Stimulated activated CD8-positive, alpha-beta memory T cell treated with anti-CD3 and anti-CD28 coated beads, Interleukin-12 subunit alpha, Interleukin-12 subunit beta, amount 100 ng/mL, for 1 hour (primary cell): Measurements from ENCODE around the gene ALS2CL.

Experiments
- DNase-seq: peaks from one replicate; pipeline ENCODE4 v3.0.0-alpha.2; 2020; ENCODE audit warnings: low read depth

The ALS2CL gene

GRCh38 chr3:46676601-46677410, 16.7 kb downstream of the ALS2CL start:
- no peak for DNase-seq

GRCh38 chr3:46675843-46676567, 17.5 kb downstream of the ALS2CL start:
- DNase-seq, result no peak

- DNase-seq, result no peak
These were observed 18.1 kb downstream of the ALS2CL start for GRCh38 chr3:46675426-46675825.

GRCh38 chr3:46674031-46674845, 19.2 kb downstream of the ALS2CL start:
- DNase-seq, result no peak

GRCh38 chr3:46673151-46674030, 20.1 kb downstream of the ALS2CL start:
- DNase-seq, result no peak

GRCh38 chr3:46672349-46672695, 21.2 kb downstream of the ALS2CL start:
- no peak for DNase-seq

GRCh38 chr3:46671541-46672348, 21.7 kb downstream of the ALS2CL start:
- DNase-seq, result no peak

GRCh38 chr3:46670891-46671427, 22.5 kb downstream of the ALS2CL start:
- no peak for DNase-seq

- DNase-seq, result no peak
These were observed 23.2 kb downstream of the ALS2CL start for GRCh38 chr3:46670000-46670890.

GRCh38 chr3:46669191-46669999, 24.1 kb downstream of the ALS2CL start:
- no peak for DNase-seq

GRCh38 chr3:46668591-46668990, 24.9 kb downstream of the ALS2CL start:
- DNase-seq, result no peak

- no peak for DNase-seq
These were observed 25.4 kb downstream of the ALS2CL start for GRCh38 chr3:46668116-46668515.

- no peak for DNase-seq
These were observed 25.8 kb downstream of the ALS2CL start for GRCh38 chr3:46667657-46668056.

GRCh38 chr3:46667061-46667621, 26.3 kb downstream of the ALS2CL start:
- no peak for DNase-seq

- DNase-seq, result no peak
These were observed 27.0 kb downstream of the ALS2CL start for GRCh38 chr3:46666453-46666845.

GRCh38 chr3:46665763-46666452, 27.6 kb downstream of the ALS2CL start:
- DNase-seq, result no peak

GRCh38 chr3:46664971-46665762, 28.3 kb downstream of the ALS2CL start:
- no peak for DNase-seq
